Large intestine (tissue), 12 donors: ENCODE data around the gene SSU72. TPM values are rescaled to one million over a fixed set of nuclear protein-coding genes. Genes with fewer than 3 reads are reported as not detected.
A peak's percentile ranks its signal among the peaks of the same experiment; 100 is the strongest.

Source experiments
- DNase-seq, 2 donors: peaks; one replicate each; pipeline versions ENCODE4 v3.0.0 to v3.0.0-alpha.2; 2013
- H3K27ac ChIP-seq: one replicate; pipeline ENCODE4 v1.5.1; 2013; ENCODE audit warnings: low read length
- H3K27me3 ChIP-seq: 2 replicates; pipeline ENCODE4 v1.6.1; 2013; ENCODE audit warnings: low read length; ENCODE audit not compliant: control insufficient read depth, insufficient read depth
- H3K36me3 ChIP-seq: 2 replicates; pipeline ENCODE4 v1.6.1; 2013; ENCODE audit warnings: low read length; ENCODE audit not compliant: control insufficient read depth, insufficient read depth
- H3K4me1 ChIP-seq: one replicate; pipeline ENCODE4 v1.6.1; 2013; ENCODE audit warnings: low read length; ENCODE audit not compliant: control insufficient read depth, insufficient read depth
- H3K4me3 ChIP-seq: one replicate; pipeline ENCODE4 v1.5.1; 2013; ENCODE audit warnings: low read length
- H3K9me3 ChIP-seq: one replicate; pipeline ENCODE4 v1.6.1; 2013; ENCODE audit warnings: mild to moderate bottlenecking, low read depth, low read length, moderate library complexity; ENCODE audit not compliant: control insufficient read depth
- WGBS: methylation state at CpG from one replicate; pipeline ENCODE4 v1.1.5; 2013; ENCODE audit warnings: low lambda C conversion rate; ENCODE audit not compliant: insufficient coverage; 5-methylcytosine and 5-hydroxymethylcytosine counted together
- long read RNA-seq, 11 donors: transcript quantifications; one replicate each; lab custom pipeline, GENCODE V29; 2026
- polyA plus RNA-seq: library from polyadenylated mRNA; unstranded; fragments of 120-200 nt; gene quantifications from one replicate; pipeline ENCODE4 v1.2.1, GENCODE V29; 2013

The SSU72 gene
- polyA plus RNA-seq, result 79.4 TPM
- long read RNA-seq, donor 1, full-length matches to known transcripts, result 18 of 18 reads
- long read RNA-seq, donor 1, partial matches to known transcripts, result 0 of 18 reads
- long read RNA-seq, donor 1, other reads (novel, unspliced or antisense), result 0 of 18 reads
- long read RNA-seq, donor 2, full-length matches to known transcripts, result 56 of 56 reads
- long read RNA-seq, donor 2, partial matches to known transcripts, result 0 of 56 reads
- long read RNA-seq, donor 2, other reads (novel, unspliced or antisense), result 0 of 56 reads
- long read RNA-seq, donor 3, result 0 reads
- long read RNA-seq, donor 4, transcript SSU72-201 (5 exons, 1,290 nt), result major isoform, 6 of 6 reads
- long read RNA-seq, donor 4, partial matches to known transcripts, result 0 of 6 reads
- long read RNA-seq, donor 4, other reads (novel, unspliced or antisense), result 0 of 6 reads
- long read RNA-seq, donor 5, full-length matches to known transcripts, result 42 of 42 reads
- long read RNA-seq, donor 5, partial matches to known transcripts, result 0 of 42 reads
- long read RNA-seq, donor 5, other reads (novel, unspliced or antisense), result 0 of 42 reads
- long read RNA-seq, donor 6, full-length matches to known transcripts, result 58 of 76 reads
- long read RNA-seq, donor 6, partial matches to known transcripts, result 18 of 76 reads
- long read RNA-seq, donor 6, other reads (novel, unspliced or antisense), result 0 of 76 reads
- long read RNA-seq, donor 7, full-length matches to known transcripts, result 33 of 33 reads
- long read RNA-seq, donor 7, partial matches to known transcripts, result 0 of 33 reads
- long read RNA-seq, donor 7, other reads (novel, unspliced or antisense), result 0 of 33 reads
- long read RNA-seq, donor 8, full-length matches to known transcripts, result 68 of 75 reads
- long read RNA-seq, donor 8, partial matches to known transcripts, result 7 of 75 reads
- long read RNA-seq, donor 8, other reads (novel, unspliced or antisense), result 0 of 75 reads
- long read RNA-seq, donor 9, full-length matches to known transcripts, result 46 of 46 reads
- long read RNA-seq, donor 9, partial matches to known transcripts, result 0 of 46 reads
- long read RNA-seq, donor 9, other reads (novel, unspliced or antisense), result 0 of 46 reads
- long read RNA-seq, donor 10, full-length matches to known transcripts, result 55 of 55 reads
- long read RNA-seq, donor 10, partial matches to known transcripts, result 0 of 55 reads
- long read RNA-seq, donor 10, other reads (novel, unspliced or antisense), result 0 of 55 reads
- long read RNA-seq, donor 11, full-length matches to known transcripts, result 54 of 54 reads
- long read RNA-seq, donor 11, partial matches to known transcripts, result 0 of 54 reads
- long read RNA-seq, donor 11, other reads (novel, unspliced or antisense), result 0 of 54 reads

- no CpG with 5 or more reads among the region's 87 CpGs for WGBS
- Histone ChIP-seq H3K27me3 (peaks cover 2% of the 10 kb centered on the region), H3K4me3 (peak within 1 kb of the TSS; percentile 97), H3K4me1 (peaks cover 23% of the 10 kb centered on the region), H3K36me3 (peaks cover 11% of the 10 kb centered on the region), H3K27ac (peak within 1 kb of the TSS; percentile 98), H3K9me3 (no peaks in the 10 kb centered on the region)
- peak; percentile 93 to 96 for DNase-seq
Observed at GRCh38 chr1:1574721-1575537, at the start of gene SSU72. SSU72 (minus strand) TSS chr1:1574863; CDS start chr1:1574557, 306 bp downstream.

GRCh38 chr1:1623631-1624442 is 49.2 kb upstream of the SSU72 start:
- Histone ChIP-seq H3K36me3 (peaks cover 21% of the 10 kb centered on the region), H3K9me3 (no peaks in the 10 kb centered on the region), H3K27me3 (no peaks in the 10 kb centered on the region), H3K27ac (no peak overlapping the region), H3K4me3 (no peak overlapping the region), H3K4me1 (peaks cover 2% of the 10 kb centered on the region)
- WGBS, result no CpG with 5 or more reads among the region's 51 CpGs
- no peak for DNase-seq

GRCh38 chr1:1623181-1623630 is 48.5 kb upstream of the SSU72 start:
- Histone ChIP-seq H3K9me3 (no peaks in the 10 kb centered on the region), H3K27me3 (no peaks in the 10 kb centered on the region), H3K27ac (no peak overlapping the region), H3K4me1 (peaks cover 2% of the 10 kb centered on the region), H3K4me3 (no peak overlapping the region), H3K36me3 (peaks cover 26% of the 10 kb centered on the region)
- no peak for DNase-seq
- no CpG with 5 or more reads among the region's 33 CpGs for WGBS

- Histone ChIP-seq H3K27me3 (no peaks in the 10 kb centered on the region), H3K9me3 (no peaks in the 10 kb centered on the region), H3K36me3 (peaks cover 27% of the 10 kb centered on the region), H3K4me3 (no peak overlapping the region), H3K4me1 (peaks cover 2% of the 10 kb centered on the region), H3K27ac (no peak overlapping the region)
- no peak for DNase-seq
- no CpG with 5 or more reads among the region's 17 CpGs for WGBS
Observed at GRCh38 chr1:1622788-1623094, 48.1 kb upstream of the SSU72 start.

- peaks cover 27% of the 10 kb centered on the region for H3K36me3 ChIP-seq
- no peak overlapping the region for H3K27ac ChIP-seq
- no peaks in the 10 kb centered on the region for H3K4me1 ChIP-seq
- no peak overlapping the region for H3K4me3 ChIP-seq
- H3K27me3 ChIP-seq, result no peaks in the 10 kb centered on the region
- no peak for DNase-seq
- WGBS, result no CpG with 5 or more reads among the region's 21 CpGs
- no peaks in the 10 kb centered on the region for H3K9me3 ChIP-seq
Observed at GRCh38 chr1:1622010-1622787, 47.5 kb upstream of the SSU72 start.

GRCh38 chr1:1621173-1622009 is 46.7 kb upstream of the SSU72 start:
- no peak overlapping the region for H3K27ac ChIP-seq
- WGBS, result no CpG with 5 or more reads among the region's 31 CpGs
- peaks cover 5% of the 10 kb centered on the region for H3K4me1 ChIP-seq
- H3K9me3 ChIP-seq, result no peaks in the 10 kb centered on the region
- no peak overlapping the region for H3K4me3 ChIP-seq
- no peaks in the 10 kb centered on the region for H3K27me3 ChIP-seq
- DNase-seq, result no peak
- H3K36me3 ChIP-seq, result peaks cover 23% of the 10 kb centered on the region

GRCh38 chr1:1620433-1621139 is 45.9 kb upstream of the SSU72 start:
- Histone ChIP-seq H3K27ac (no peak overlapping the region), H3K9me3 (no peaks in the 10 kb centered on the region), H3K27me3 (no peaks in the 10 kb centered on the region), H3K4me3 (no peak overlapping the region), H3K4me1 (peaks cover 5% of the 10 kb centered on the region), H3K36me3 (peaks cover 23% of the 10 kb centered on the region)
- DNase-seq, result no peak
- no CpG with 5 or more reads among the region's 16 CpGs for WGBS

- peaks cover 20% of the 10 kb centered on the region for H3K36me3 ChIP-seq
- H3K27ac ChIP-seq, result no peak overlapping the region
- no peak for DNase-seq
- no CpG with 5 or more reads among the region's 14 CpGs for WGBS
- peaks cover 5% of the 10 kb centered on the region for H3K4me1 ChIP-seq
- no peak overlapping the region for H3K4me3 ChIP-seq
- H3K27me3 ChIP-seq, result no peaks in the 10 kb centered on the region
- H3K9me3 ChIP-seq, result no peaks in the 10 kb centered on the region
Observed at GRCh38 chr1:1619917-1620361, 45.3 kb upstream of the SSU72 start.
